Measurements from ENCODE around the gene XAB2. TPM values are rescaled to one million over a fixed set of nuclear protein-coding genes. Genes with fewer than 3 reads are reported as not detected.
A peak's percentile ranks its signal among the peaks of the same experiment; 100 is the strongest.

The XAB2 gene
- total RNA-seq, 4 donors from 2014 or later, result 10.0 to 41.7 (median 32.2) TPM

DNA sequence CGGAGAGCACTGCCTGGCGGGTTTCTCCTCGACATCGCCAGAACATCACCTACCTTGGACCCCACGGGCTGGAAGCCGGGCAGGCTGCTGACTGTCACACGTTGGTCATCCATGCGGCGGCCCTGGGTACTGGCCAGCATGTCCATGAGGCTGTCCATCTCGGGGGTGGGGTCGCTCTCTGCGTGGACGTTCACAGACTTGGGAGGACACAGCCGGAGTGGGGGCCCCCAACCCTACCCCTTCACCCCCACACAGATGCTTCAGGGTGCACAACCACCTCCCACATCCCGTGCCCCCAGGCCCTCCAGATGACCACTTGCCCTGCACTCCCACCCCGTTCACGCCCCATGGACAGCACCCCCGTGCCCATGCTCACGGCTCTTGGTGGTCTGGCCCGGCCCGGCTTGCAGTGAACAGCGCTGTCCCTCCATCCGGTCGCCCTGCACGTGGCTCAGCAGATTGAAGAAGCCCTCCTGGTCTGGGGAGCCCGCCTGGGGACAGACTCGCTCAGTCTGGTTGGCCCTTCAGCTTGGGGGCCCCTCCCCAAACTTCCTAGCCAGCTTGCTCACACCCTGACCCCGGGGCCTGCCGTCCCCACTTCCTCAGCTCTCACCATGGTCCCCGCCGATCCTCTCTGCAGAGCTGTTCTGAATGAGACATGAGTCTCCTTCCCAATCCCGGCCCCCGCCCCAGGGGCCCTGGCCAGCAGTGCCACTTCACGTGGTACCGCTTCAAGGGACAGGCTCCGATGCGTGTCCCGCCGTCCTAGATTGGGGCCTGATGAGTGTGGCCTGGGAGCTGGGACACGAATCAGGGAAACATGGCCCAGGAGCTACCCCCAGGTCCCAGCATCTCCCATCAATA, 3.2 kb upstream of the XAB2 start:
- H3K36me3 ChIP-seq, result no peaks in the 10 kb centered on the region
- intact Hi-C loops (cut with DNase I; ENCODE audit: low total_unique reads), result no loop called here
- H3K4me3 ChIP-seq, result no peak overlapping the region
- no peak for DNase-seq
- TF ChIP-seq, protein P1, sequence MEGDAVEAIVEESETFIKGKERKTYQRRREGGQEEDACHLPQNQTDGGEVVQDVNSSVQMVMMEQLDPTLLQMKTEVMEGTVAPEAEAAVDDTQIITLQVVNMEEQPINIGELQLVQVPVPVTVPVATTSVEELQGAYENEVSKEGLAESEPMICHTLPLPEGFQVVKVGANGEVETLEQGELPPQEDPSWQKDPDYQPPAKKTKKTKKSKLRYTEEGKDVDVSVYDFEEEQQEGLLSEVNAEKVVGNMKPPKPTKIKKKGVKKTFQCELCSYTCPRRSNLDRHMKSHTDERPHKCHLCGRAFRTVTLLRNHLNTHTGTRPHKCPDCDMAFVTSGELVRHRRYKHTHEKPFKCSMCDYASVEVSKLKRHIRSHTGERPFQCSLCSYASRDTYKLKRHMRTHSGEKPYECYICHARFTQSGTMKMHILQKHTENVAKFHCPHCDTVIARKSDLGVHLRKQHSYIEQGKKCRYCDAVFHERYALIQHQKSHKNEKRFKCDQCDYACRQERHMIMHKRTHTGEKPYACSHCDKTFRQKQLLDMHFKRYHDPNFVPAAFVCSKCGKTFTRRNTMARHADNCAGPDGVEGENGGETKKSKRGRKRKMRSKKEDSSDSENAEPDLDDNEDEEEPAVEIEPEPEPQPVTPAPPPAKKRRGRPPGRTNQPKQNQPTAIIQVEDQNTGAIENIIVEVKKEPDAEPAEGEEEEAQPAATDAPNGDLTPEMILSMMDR (IDR thresholded peaks at IDR 0.05), result no peak
- TF ChIP-seq POLR2A (IDR thresholded peaks at IDR 0.05), result no peak
- peaks cover 10 to 16% of the 10 kb centered on the region in 2 donors for H3K4me1 ChIP-seq
- no peak overlapping the region for H3K27ac ChIP-seq
- peaks cover 8 to 15% of the 10 kb centered on the region in 2 donors for H3K27me3 ChIP-seq
- H3K9me3 ChIP-seq, result no peaks in the 10 kb centered on the region

DNA sequence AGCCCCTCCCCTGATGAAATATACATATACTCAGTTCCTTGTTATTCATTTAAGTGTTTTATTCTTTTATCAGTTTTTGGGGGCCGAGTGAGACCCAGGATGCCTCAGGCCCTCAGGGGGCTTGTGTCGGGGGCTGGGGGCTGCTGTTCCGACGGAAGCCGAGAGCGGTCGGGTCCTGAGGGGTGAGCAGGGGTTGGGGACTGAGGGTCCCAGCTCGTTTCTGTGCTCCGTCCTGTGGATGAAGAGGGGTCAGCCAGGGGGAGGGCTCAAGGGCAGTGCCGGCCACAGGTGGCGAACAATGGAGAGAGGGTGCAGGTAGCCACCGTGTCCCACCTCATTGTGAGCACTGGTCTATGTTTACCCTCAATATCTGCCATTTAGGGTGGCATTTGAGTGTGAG, 2.2 kb upstream of the XAB2 start:
- no peak overlapping the region for H3K27ac ChIP-seq
- H3K9me3 ChIP-seq, result no peaks in the 10 kb centered on the region
- no peak overlapping the region for H3K4me3 ChIP-seq
- no peaks in the 10 kb centered on the region for H3K36me3 ChIP-seq
- no peak for TF ChIP-seq POLR2A (IDR thresholded peaks at IDR 0.05)
- TF ChIP-seq, protein P1 (IDR thresholded peaks at IDR 0.05), result no peak
- intact Hi-C loops (cut with DNase I; ENCODE audit: low total_unique reads), result no loop called here
- no peak for DNase-seq
- H3K27me3 ChIP-seq, result peaks cover 0 to 5% of the 10 kb centered on the region in 2 donors
- H3K4me1 ChIP-seq, result peaks cover 10 to 16% of the 10 kb centered on the region in 2 donors

DNA sequence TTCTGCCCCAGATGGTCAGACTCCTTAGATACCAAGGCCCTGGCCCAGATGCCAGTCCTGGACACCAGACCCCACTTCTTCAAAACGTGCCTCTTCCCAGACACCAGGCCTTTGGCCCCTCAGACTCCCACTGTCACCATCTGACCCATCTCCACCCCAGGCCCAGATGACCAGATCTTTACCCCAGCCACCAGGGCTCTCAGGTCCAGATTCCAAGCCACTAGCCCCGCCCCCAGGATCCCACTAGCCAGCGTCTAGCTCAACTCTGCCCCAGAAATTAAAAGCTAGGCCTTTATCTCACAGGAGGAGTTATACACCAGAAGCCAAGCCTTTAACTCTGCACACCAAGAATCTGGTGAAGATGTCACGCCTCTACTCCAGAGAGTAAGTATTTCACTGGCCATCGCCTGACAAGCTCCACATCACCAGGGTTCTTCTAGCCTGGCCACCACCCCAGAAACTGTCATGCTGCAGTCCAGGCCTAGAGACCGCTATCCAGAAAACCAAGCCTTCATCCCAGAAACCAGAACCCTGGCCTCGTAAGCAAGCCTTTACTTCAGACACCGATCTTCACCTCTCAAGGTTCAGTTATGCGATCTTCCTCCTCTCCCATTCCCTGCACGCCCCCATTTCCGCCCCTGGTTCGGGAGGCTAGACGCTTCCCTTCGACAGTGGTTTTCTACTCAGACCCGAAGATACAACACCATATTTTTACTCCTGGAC, 595 bp downstream of the XAB2 start:
- Histone ChIP-seq H3K4me1 (peaks cover 10 to 16% of the 10 kb centered on the region in 2 donors), H3K4me3 (peak overlapping the region; percentile 91 to 100), H3K9me3 (no peaks in the 10 kb centered on the region), H3K27ac (peak overlapping the region; percentile 84 to 88), H3K27me3 (no peaks in the 10 kb centered on the region), H3K36me3 (no peaks in the 10 kb centered on the region)
- DNase-seq, result no peak
- intact Hi-C loops (cut with DNase I; ENCODE audit: low total_unique reads), result no loop called here
- TF ChIP-seq, protein P1 (IDR thresholded peaks at IDR 0.05), result no peak
- no peak for TF ChIP-seq POLR2A (IDR thresholded peaks at IDR 0.05)

DNA sequence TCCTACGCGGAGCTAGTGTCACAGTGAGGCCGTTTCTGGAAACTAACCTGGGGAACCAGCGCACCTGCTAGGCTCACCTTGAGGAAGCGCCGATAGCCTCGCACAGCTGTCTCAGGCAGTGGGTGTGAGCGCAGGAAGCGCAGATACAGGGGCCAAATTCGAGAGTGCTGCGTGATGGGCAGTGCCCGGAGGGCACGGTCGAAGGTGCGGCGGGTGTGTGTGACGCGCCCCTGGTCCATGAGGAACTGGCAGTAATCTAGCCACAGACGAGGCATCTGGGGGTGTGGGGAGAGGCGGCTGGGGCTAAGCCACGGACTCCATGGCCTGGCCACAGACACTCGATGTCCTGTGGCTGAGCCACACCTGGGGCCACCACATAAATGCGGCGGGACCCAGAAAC, 2.2 kb downstream of the XAB2 start:
- H3K4me3 ChIP-seq, result no peak overlapping the region
- peaks cover 10 to 16% of the 10 kb centered on the region in 2 donors for H3K4me1 ChIP-seq
- H3K9me3 ChIP-seq, result no peaks in the 10 kb centered on the region
- H3K36me3 ChIP-seq, result no peaks in the 10 kb centered on the region
- no peak for TF ChIP-seq POLR2A (IDR thresholded peaks at IDR 0.05)
- TF ChIP-seq, protein P1 (IDR thresholded peaks at IDR 0.05), result no peak
- H3K27ac ChIP-seq, result no peak overlapping the region
- H3K27me3 ChIP-seq, result no peaks in the 10 kb centered on the region
- DNase-seq, result no peak
- intact Hi-C loops (cut with DNase I; ENCODE audit: low total_unique reads), result no loop called here

All from uterus (tissue), 4 donors.